Activated T-cell treated with anti-CD3 and anti-CD28 coated beads, Interleukin-2, amount 50 U/mL, for 48 hours (primary cell): Measurements from ENCODE around the gene RLIM.
A peak's percentile ranks its signal among the peaks of the same experiment; 100 is the strongest.

Experiments used
- DNase-seq, 2 experiments: peaks; one replicate each; pipeline ENCODE4 v3.0.0-alpha.2; 2020

Gene RLIM

GRCh38 chrX:74535408-74536151 is 78.8 kb downstream of the RLIM start:
- peak; percentile 59 to 64 for DNase-seq
